ENCODE results near the gene HGF. TPM values are rescaled to one million over a fixed set of nuclear protein-coding genes. Genes with fewer than 3 reads are reported as not detected.

The HGF gene
- 0.82 and 1.6 TPM in 2 replicates for total RNA-seq

DNA sequence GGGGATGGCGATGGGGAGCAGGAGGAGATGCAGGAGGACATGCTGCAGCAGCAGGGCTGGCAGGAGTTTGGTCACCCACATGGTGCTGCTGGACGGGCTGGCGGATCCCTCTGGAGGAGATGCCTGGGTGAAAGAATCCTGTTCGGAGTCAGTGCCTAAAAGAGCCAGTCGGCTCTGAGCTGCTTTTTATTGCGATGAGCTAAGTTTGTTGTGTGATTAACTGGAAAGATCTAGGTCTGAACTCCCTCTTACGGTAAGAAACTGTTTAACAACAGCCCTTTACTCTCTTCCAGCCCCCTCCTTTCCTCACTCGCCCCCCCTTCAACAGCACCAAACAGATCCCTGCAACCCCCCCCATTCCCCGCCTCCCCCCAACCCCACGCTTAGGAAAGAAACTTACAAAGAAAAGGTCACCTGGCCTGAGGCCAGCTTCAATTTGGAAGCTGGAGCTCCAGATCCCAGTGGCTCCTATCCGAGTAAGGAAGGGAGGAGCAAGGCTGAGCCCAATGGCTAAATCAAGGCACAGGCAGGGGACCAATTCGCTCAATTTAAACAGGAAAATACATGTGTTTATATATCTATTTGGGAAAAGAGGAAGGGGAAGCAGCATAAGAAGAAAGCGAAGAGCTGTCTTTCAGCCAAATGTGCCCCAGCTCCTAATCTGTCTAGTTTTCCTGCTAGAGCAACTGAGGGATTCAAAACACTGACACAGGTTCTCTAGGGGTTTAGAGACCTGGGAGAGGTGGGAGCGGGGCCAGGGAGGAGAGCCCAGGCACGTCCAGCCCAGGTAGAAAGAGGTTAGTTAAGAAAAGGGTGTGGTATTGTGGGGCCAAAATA, at the start of gene HGF:
Gene HGF (minus strand): TSS at position 157 of the 837 bp plus-strand sequence. CDS start 76 bp downstream, at position 81.

All from bladder microvascular endothelial cell (primary cell).